GM12878 (cell line): Measurements from ENCODE around the gene HIVEP3. TPM values are rescaled to one million over a fixed set of nuclear protein-coding genes. Genes with fewer than 3 reads are reported as not detected.

Experiments used
- ASH2L ChIP-seq: fragments of 300-600, 200-600 bp; sonication (generic); IDR thresholded peaks from 2 replicates; pipeline ENCODE4 v1.6.1; 2017; ENCODE audit warnings: low read depth, mild to moderate bottlenecking, borderline replicate concordance
- ATF2 ChIP-seq: IDR thresholded peaks from 2 replicates; pipeline ENCODE4 v1.6.1; 2012; ENCODE audit warnings: low read length, inconsistent platforms
- BACH1 ChIP-seq: fragments of 450-650 bp; IDR thresholded peaks from 2 replicates; pipeline ENCODE4 v1.6.1; 2017; ENCODE audit warnings: mild to moderate bottlenecking, borderline replicate concordance
- BMI1 ChIP-seq: fragments of 450-650 bp; IDR thresholded peaks from 2 replicates; pipeline ENCODE4 v1.6.1; 2016; ENCODE audit warnings: mild to moderate bottlenecking, moderate library complexity, borderline replicate concordance
- BRCA1 ChIP-seq: IDR thresholded peaks from 2 replicates; pipeline ENCODE4 v1.6.1; 2011; ENCODE audit warnings: low read depth, low read length, improper control_type of control experiment
- CEBPB ChIP-seq, 2 experiments: fragments of 150-350 bp in 1 of 2; IDR thresholded peaks; 2 replicates each; pipeline ENCODE4 v1.6.1; 2012 to 2014; ENCODE audit warnings: low read depth in 2 of 2, low read length in 2 of 2, borderline replicate concordance in 1 of 2, inconsistent platforms in 1 of 2
- CHD4 ChIP-seq: fragments of 200-600 bp; sonication (generic); IDR thresholded peaks from 2 replicates; pipeline ENCODE4 v1.6.1; 2016; ENCODE audit warnings: mild to moderate bottlenecking
- CREB1 ChIP-seq: IDR thresholded peaks from 2 replicates; pipeline ENCODE4 v1.6.1; 2012; ENCODE audit warnings: low read depth, mild to moderate bottlenecking, inconsistent platforms
- EP300 ChIP-seq, 2 experiments: fragments of 150-350 bp in 1 of 2; IDR thresholded peaks; 2 replicates each; pipeline ENCODE4 v1.6.1; 2011 to 2012; ENCODE audit warnings: low read depth in 2 of 2, low read length in 2 of 2, borderline replicate concordance in 1 of 2, improper control_type of control experiment in 1 of 2, inconsistent platforms in 1 of 2; ENCODE audit not compliant: control insufficient read depth in 1 of 2
- HDGF ChIP-seq: fragments of 450-650 bp; IDR thresholded peaks from 2 replicates; pipeline ENCODE4 v1.6.1; 2016; ENCODE audit warnings: antibody characterized with exemption
- IRF4 ChIP-seq: IDR thresholded peaks from 2 replicates; pipeline ENCODE4 v1.6.1; 2011; ENCODE audit warnings: low read depth, low read length
- JUND ChIP-seq: IDR thresholded peaks from 2 replicates; pipeline ENCODE4 v1.6.1; 2012; ENCODE audit warnings: low read depth, mild to moderate bottlenecking, low read length, improper control_type of control experiment, moderate library complexity
- MYB ChIP-seq: fragments of 150-350 bp; IDR thresholded peaks from 2 replicates; pipeline ENCODE4 v1.6.1; 2014; ENCODE audit warnings: mild to moderate bottlenecking, low read depth, low read length, borderline replicate concordance
- NBN ChIP-seq: fragments of 450-650 bp; IDR thresholded peaks from 2 replicates; pipeline ENCODE4 v1.6.1; 2016
- NFIC ChIP-seq: IDR thresholded peaks from 2 replicates; pipeline ENCODE4 v1.6.1; 2012; ENCODE audit warnings: low read depth, mild to moderate bottlenecking, inconsistent platforms, low read length, moderate library complexity
- PAX8 ChIP-seq: fragments of 450-650 bp; IDR thresholded peaks from 2 replicates; pipeline ENCODE4 v1.6.1; 2017; ENCODE audit warnings: mild to moderate bottlenecking, moderate library complexity
- POU2F2 ChIP-seq: IDR thresholded peaks from 3 replicates; pipeline ENCODE4 v1.6.1; 2011; ENCODE audit warnings: low read depth, mild to moderate bottlenecking, low read length, borderline replicate concordance
- RAD21 ChIP-seq: IDR thresholded peaks from 2 replicates; pipeline ENCODE4 v1.6.1; 2011; ENCODE audit warnings: mild to moderate bottlenecking, low read depth, low read length, moderate library complexity; ENCODE audit not compliant: insufficient read depth
- SREBF1 ChIP-seq: IDR thresholded peaks from 2 replicates; pipeline ENCODE4 v1.6.1; 2012; ENCODE audit warnings: mild to moderate bottlenecking, low read length
- STAT3 ChIP-seq: IDR thresholded peaks from 2 replicates; pipeline ENCODE4 v1.6.1; 2011; ENCODE audit warnings: low read depth, low read length, improper control_type of control experiment
- ZNF274 ChIP-seq: IDR thresholded peaks from one replicate; pipeline ENCODE4 v1.8.0; 2011; ENCODE audit not compliant: insufficient read length, insufficient read depth
- polyA plus RNA-seq, 11 experiments: library from polyadenylated mRNA; depleted of rRNA in 4 of 11; unstranded in 6 of 11; stranded (reverse) in 5 of 11; fragments of >200 nt; fragmentation: Nextera tagmentation in 4 of 11; fragmentation: Illumina TruSeq in 1 of 11; extraction: Ambion mirVana in 4 of 11; extraction: Trizol in 1 of 11; gene quantifications; 1 replicate in 1 of 11; 2 replicates in 10 of 11; pipeline versions ENCODE4 v1.2.1 to v1.2.3, GENCODE V29; 2011 to 2016; ENCODE audit warnings: inconsistent platforms in 2 of 11, missing spikeins in 2 of 11, low read depth in 1 of 11
- total RNA-seq, 4 experiments: library from RNA; depleted of rRNA in 3 of 4; stranded (reverse); fragments of >200 nt in 3 of 4; fragmentation: Illumina TruSeq in 1 of 4; extraction: Trizol in 1 of 4; gene quantifications; 2 replicates each; pipeline versions ENCODE4 v1.2.1 to v1.2.3, GENCODE V29; 2013 to 2021
- TF ChIP-seq, protein P1 (sequence below): fragments of 450-650 bp; conservative IDR thresholded peaks from 2 replicates; pipeline ENCODE4 v1.6.1; 2017; ENCODE audit warnings: mild to moderate bottlenecking, moderate library complexity
- TF ChIP-seq, protein P2 (sequence below): fragments of 450-650 bp; formaldehyde crosslinking; IDR thresholded peaks from 2 replicates; pipeline ENCODE4 v1.4.0; 2022; ENCODE audit warnings: mild to moderate bottlenecking, moderate library complexity
- TF ChIP-seq, protein P3 (sequence below): fragments of 450-650 bp; IDR thresholded peaks from 2 replicates; pipeline ENCODE4 v1.6.1; 2018; ENCODE audit warnings: borderline replicate concordance, mild to moderate bottlenecking; ENCODE audit not compliant: partially characterized antibody

Gene HIVEP3
- total and polyA plus RNA-seq, 10 of the 15 experiments (the other 5 are each of a cell fraction or from before 2014, with no cell fraction given): 1.8 to 13.6 (median 3.8) TPM

DNA sequence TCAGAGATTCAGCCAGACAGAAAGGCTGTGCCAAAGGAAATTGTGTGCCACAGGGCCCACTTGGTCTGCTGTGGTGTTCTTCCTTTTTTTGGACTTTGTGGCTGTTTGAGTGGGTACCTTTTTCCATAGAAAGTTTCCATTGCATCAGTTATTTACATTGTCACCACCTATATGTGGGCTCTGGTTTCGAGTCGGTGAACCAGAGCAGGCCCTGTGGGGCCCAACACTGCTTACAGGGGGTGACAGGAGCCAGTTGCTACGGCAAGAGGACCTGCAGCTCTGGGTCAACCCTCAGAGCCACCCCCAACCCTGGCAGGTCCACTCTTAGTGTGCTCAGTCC lies 277.3 kb downstream of the HIVEP3 start (continued):
- TF ChIP-seq MYB (no peak), HDGF (no peak), BRCA1 (no peak), PAX8 (no peak), CREB1 (peak; percentile 33; the same call in 1 of the 2 replicates), NBN (0 out of 2 replicates have a peak, but pooled peaks have one; percentile 21), BACH1 (no peak), BMI1 (peak; percentile 48; the same call in 1 of the 2 replicates), POU2F2 (0 out of 3 replicates have a peak, but pooled peaks have one; percentile 16), ZNF274 (no peak), ATF2 (0 out of 2 replicates have a peak, but pooled peaks have one; percentile 46), CHD4 (no peak), ASH2L (no peak), RAD21 (no peak), NFIC (peak; percentile 56; the same call in 1 of the 2 replicates), SREBF1 (no peak), CEBPB (IDR thresholded peaks at IDR 0.05; ENCODE audit: borderline replicate concordance in 1 of 2, low read depth in 2 of 2, low read length in 2 of 2) (no peak), STAT3 (no peak), EP300 (IDR thresholded peaks at IDR 0.05; ENCODE audit: borderline replicate concordance in 1 of 2, control insufficient read depth in 1 of 2, low read depth in 2 of 2, low read length in 2 of 2) (peak; percentile 55 to 74; a peak in 3 of 4 replicates), IRF4 (no peak), JUND (no peak)
- TF ChIP-seq, protein P1, sequence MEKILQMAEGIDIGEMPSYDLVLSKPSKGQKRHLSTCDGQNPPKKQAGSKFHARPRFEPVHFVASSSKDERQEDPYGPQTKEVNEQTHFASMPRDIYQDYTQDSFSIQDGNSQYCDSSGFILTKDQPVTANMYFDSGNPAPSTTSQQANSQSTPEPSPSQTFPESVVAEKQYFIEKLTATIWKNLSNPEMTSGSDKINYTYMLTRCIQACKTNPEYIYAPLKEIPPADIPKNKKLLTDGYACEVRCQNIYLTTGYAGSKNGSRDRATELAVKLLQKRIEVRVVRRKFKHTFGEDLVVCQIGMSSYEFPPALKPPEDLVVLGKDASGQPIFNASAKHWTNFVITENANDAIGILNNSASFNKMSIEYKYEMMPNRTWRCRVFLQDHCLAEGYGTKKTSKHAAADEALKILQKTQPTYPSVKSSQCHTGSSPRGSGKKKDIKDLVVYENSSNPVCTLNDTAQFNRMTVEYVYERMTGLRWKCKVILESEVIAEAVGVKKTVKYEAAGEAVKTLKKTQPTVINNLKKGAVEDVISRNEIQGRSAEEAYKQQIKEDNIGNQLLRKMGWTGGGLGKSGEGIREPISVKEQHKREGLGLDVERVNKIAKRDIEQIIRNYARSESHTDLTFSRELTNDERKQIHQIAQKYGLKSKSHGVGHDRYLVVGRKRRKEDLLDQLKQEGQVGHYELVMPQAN: no peak
- TF ChIP-seq, protein P2, sequence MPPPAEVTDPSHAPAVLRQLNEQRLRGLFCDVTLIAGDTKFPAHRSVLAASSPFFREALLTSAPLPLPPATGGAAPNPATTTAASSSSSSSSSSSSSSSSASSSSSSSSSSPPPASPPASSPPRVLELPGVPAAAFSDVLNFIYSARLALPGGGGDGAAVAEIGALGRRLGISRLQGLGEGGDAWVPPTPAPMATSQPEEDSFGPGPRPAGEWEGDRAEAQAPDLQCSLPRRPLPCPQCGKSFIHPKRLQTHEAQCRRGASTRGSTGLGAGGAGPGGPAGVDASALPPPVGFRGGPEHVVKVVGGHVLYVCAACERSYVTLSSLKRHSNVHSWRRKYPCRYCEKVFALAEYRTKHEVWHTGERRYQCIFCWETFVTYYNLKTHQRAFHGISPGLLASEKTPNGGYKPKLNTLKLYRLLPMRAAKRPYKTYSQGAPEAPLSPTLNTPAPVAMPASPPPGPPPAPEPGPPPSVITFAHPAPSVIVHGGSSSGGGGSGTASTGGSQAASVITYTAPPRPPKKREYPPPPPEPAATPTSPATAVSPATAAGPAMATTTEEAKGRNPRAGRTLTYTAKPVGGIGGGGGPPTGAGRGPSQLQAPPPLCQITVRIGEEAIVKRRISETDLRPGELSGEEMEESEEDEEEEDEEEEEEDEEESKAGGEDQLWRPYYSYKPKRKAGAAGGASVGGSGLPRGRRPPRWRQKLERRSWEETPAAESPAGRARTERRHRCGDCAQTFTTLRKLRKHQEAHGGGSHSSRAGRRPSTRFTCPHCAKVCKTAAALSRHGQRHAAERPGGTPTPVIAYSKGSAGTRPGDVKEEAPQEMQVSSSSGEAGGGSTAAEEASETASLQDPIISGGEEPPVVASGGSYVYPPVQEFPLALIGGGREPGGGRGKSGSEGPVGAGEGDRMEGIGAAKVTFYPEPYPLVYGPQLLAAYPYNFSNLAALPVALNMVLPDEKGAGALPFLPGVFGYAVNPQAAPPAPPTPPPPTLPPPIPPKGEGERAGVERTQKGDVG (CRISPR knock-in tag): no peak
- TF ChIP-seq, protein P3, sequence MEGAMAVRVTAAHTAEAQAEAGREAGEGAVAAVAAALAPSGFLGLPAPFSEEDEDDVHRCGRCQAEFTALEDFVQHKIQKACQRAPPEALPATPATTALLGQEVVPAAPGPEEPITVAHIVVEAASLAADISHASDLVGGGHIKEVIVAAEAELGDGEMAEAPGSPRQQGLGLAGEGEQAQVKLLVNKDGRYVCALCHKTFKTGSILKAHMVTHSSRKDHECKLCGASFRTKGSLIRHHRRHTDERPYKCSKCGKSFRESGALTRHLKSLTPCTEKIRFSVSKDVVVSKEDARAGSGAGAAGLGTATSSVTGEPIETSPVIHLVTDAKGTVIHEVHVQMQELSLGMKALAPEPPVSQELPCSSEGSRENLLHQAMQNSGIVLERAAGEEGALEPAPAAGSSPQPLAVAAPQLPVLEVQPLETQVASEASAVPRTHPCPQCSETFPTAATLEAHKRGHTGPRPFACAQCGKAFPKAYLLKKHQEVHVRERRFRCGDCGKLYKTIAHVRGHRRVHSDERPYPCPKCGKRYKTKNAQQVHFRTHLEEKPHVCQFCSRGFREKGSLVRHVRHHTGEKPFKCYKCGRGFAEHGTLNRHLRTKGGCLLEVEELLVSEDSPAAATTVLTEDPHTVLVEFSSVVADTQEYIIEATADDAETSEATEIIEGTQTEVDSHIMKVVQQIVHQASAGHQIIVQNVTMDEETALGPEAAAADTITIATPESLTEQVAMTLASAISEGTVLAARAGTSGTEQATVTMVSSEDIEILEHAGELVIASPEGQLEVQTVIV: no peak
